H9 (cell line): ENCODE data around the gene ABCB8. TPM values are rescaled to one million over a fixed set of nuclear protein-coding genes. Genes with fewer than 3 reads are reported as not detected.

Experiments used
- DNase-seq: peaks from one replicate; pipeline ENCODE4 v3.0.0-alpha.2; 2017
- H2AFZ ChIP-seq: one replicate; pipeline ENCODE4 v1.6.1; 2013; ENCODE audit warnings: mild to moderate bottlenecking, low read length, control low read depth, moderate library complexity
- H2AK5ac ChIP-seq: 2 replicates; pipeline ENCODE4 v1.6.1; 2013; ENCODE audit warnings: low read length, control low read depth, mixed read lengths; ENCODE audit not compliant: insufficient read length
- H2BK120ac ChIP-seq: one replicate; pipeline ENCODE4 v1.6.1; 2013; ENCODE audit warnings: low read depth, mild to moderate bottlenecking, low read length, control low read depth, inconsistent platforms; ENCODE audit not compliant: poor library complexity, severe bottlenecking
- H2BK12ac ChIP-seq: 2 replicates; pipeline ENCODE4 v1.6.1; 2013; ENCODE audit warnings: low read length, control low read depth, mixed read lengths, low read depth; ENCODE audit not compliant: insufficient read length
- H2BK15ac ChIP-seq: 2 replicates; pipeline ENCODE4 v1.6.1; 2013; ENCODE audit warnings: low read depth, low read length, control low read depth
- H2BK20ac ChIP-seq: one replicate; pipeline ENCODE4 v1.6.1; 2013; ENCODE audit warnings: low read depth, mild to moderate bottlenecking, low read length, control low read depth, inconsistent platforms; ENCODE audit not compliant: poor library complexity, severe bottlenecking
- H2BK5ac ChIP-seq: 2 replicates; pipeline ENCODE4 v1.6.1; 2013; ENCODE audit warnings: low read length, control low read depth, mixed read lengths; ENCODE audit not compliant: insufficient read length
- H3K14ac ChIP-seq: 2 replicates; pipeline ENCODE4 v1.6.1; 2013; ENCODE audit warnings: low read length, control low read depth; ENCODE audit not compliant: insufficient read depth
- H3K18ac ChIP-seq: 2 replicates; pipeline ENCODE4 v1.6.1; 2013; ENCODE audit warnings: low read depth, mild to moderate bottlenecking, mixed read lengths, low read length, control low read depth; ENCODE audit not compliant: insufficient read length
- H3K23ac ChIP-seq: 2 replicates; pipeline ENCODE4 v1.6.1; 2013; ENCODE audit warnings: low read length, control low read depth, mixed read lengths, low read depth; ENCODE audit not compliant: insufficient read length
- H3K23me2 ChIP-seq: 2 replicates; pipeline ENCODE4 v1.6.1; 2013; ENCODE audit warnings: low read depth, mild to moderate bottlenecking, mixed read lengths, low read length, control low read depth; ENCODE audit not compliant: insufficient read length, poor library complexity, severe bottlenecking
- H3K27ac ChIP-seq: 2 replicates; pipeline ENCODE4 v1.5.1; 2013; ENCODE audit warnings: low read length, control low read depth, mixed read lengths, low read depth; ENCODE audit not compliant: insufficient read length
- H3K27me3 ChIP-seq: 2 replicates; pipeline ENCODE4 v1.6.1; 2013; ENCODE audit warnings: low read length, control low read depth, inconsistent platforms; ENCODE audit not compliant: insufficient read depth
- H3K4ac ChIP-seq: 2 replicates; pipeline ENCODE4 v1.6.1; 2013; ENCODE audit warnings: low read depth, mild to moderate bottlenecking, control low read depth, inconsistent platforms, low read length, moderate library complexity
- H3K4me1 ChIP-seq: 2 replicates; pipeline ENCODE4 v1.6.1; 2013; ENCODE audit warnings: low read length, control low read depth, inconsistent platforms; ENCODE audit not compliant: insufficient read depth
- H3K4me2 ChIP-seq: 2 replicates; pipeline ENCODE4 v1.6.1; 2013; ENCODE audit warnings: low read length, control low read depth, mixed read lengths; ENCODE audit not compliant: insufficient read length, insufficient read depth
- H3K56ac ChIP-seq: 2 replicates; pipeline ENCODE4 v1.6.1; 2013; ENCODE audit warnings: low read depth, mild to moderate bottlenecking, mixed read lengths, low read length, control low read depth; ENCODE audit not compliant: insufficient read length
- H3K79me1 ChIP-seq: 2 replicates; pipeline ENCODE4 v1.6.1; 2013; ENCODE audit warnings: low read depth, mild to moderate bottlenecking, moderate library complexity, low read length, control low read depth, inconsistent platforms; ENCODE audit not compliant: insufficient read depth, poor library complexity, severe bottlenecking
- H3K79me2 ChIP-seq: 2 replicates; pipeline ENCODE4 v1.6.1; 2013; ENCODE audit warnings: low read length, control low read depth, inconsistent platforms; ENCODE audit not compliant: insufficient read depth
- H3K9ac ChIP-seq: 2 replicates; pipeline ENCODE4 v1.6.1; 2013; ENCODE audit warnings: low read length, control low read depth, mixed read lengths; ENCODE audit not compliant: insufficient read length; ENCODE audit errors: extremely low read depth
- H3K9me3 ChIP-seq: one replicate; pipeline ENCODE4 v1.6.1; 2013; ENCODE audit warnings: low read depth, low read length, inconsistent platforms; ENCODE audit not compliant: control insufficient read depth
- H3T11ph ChIP-seq: one replicate; pipeline ENCODE4 v1.6.1; 2013; ENCODE audit warnings: mild to moderate bottlenecking, low read length, control low read depth, inconsistent platforms
- H4K20me1 ChIP-seq: one replicate; pipeline ENCODE4 v1.6.1; 2013; ENCODE audit not compliant: control insufficient read depth, insufficient read length, insufficient read depth
- H4K5ac ChIP-seq: 2 replicates; pipeline ENCODE4 v1.6.1; 2013; ENCODE audit warnings: low read depth, mild to moderate bottlenecking, mixed read lengths, low read length, control low read depth; ENCODE audit not compliant: insufficient read length
- H4K8ac ChIP-seq: replicated peaks from 2 replicates; pipeline ENCODE4 v1.6.1; 2013; ENCODE audit warnings: low read length, control low read depth, mixed read lengths, low read depth; ENCODE audit not compliant: insufficient read length
- H4K91ac ChIP-seq: 2 replicates; pipeline ENCODE4 v1.6.1; 2013; ENCODE audit warnings: low read depth, mild to moderate bottlenecking, moderate library complexity, mixed read lengths, low read length, control low read depth; ENCODE audit not compliant: insufficient read length
- H3K27ac Mint-ChIP-seq, 3 experiments: 2 replicates in 2 of 3; 3 replicates in 1 of 3; pipeline ENCODE4 v1.8.0; 2020 to 2021; ENCODE audit warnings: mixed read lengths in 3 of 3, mild to moderate bottlenecking in 1 of 3, moderate library complexity in 1 of 3
- H3K27me3 Mint-ChIP-seq: 2 replicates; pipeline ENCODE4 v1.8.0; 2021; ENCODE audit warnings: low read depth, mild to moderate bottlenecking, moderate library complexity, mixed read lengths
- H3K36me3 Mint-ChIP-seq, 3 experiments: 2 replicates in 2 of 3; 3 replicates in 1 of 3; pipeline ENCODE4 v1.8.0; 2020 to 2021; ENCODE audit warnings: low read depth in 3 of 3, mixed read lengths in 3 of 3; ENCODE audit not compliant: insufficient read depth in 1 of 3
- H3K4me1 Mint-ChIP-seq, 2 experiments: 2 replicates each; pipeline ENCODE4 v1.8.0; 2020; ENCODE audit warnings: mixed read lengths in 2 of 2
- H3K4me3 Mint-ChIP-seq, 2 experiments: 2 replicates in 1 of 2; 3 replicates in 1 of 2; pipeline ENCODE4 v1.8.0; 2020 to 2021; ENCODE audit warnings: mild to moderate bottlenecking in 2 of 2, mixed read lengths in 2 of 2, moderate library complexity in 1 of 2
- H3K9me3 Mint-ChIP-seq, 2 experiments: 2 replicates in 1 of 2; 3 replicates in 1 of 2; pipeline ENCODE4 v1.8.0; 2020; ENCODE audit warnings: mild to moderate bottlenecking in 2 of 2, mixed read lengths in 2 of 2, moderate library complexity in 1 of 2
- CTCF ChIP-seq: fragments of 200-600 bp; sonication (generic); conservative IDR thresholded peaks from 3 replicates; pipeline ENCODE4 v1.8.0; 2021; ENCODE audit warnings: antibody characterized with exemption, mild to moderate bottlenecking
- WGBS: extraction: QIAGEN DNeasy Blood & Tissue Kit; methylation state at CpG from one replicate; pipeline ENCODE4 v1.1.7; 2013; ENCODE audit warnings: missing lambda C conversion rate, low lambda C conversion rate, mixed read lengths; ENCODE audit not compliant: insufficient read length; ENCODE audit errors: extremely low coverage; 5-methylcytosine and 5-hydroxymethylcytosine counted together
- total RNA-seq: library from RNA; stranded (reverse); gene quantifications from 2 replicates; pipeline ENCODE4 v1.2.1, GENCODE V29; 2021

ABCB8 gene
- total RNA-seq, 1 experiment from 2014 or later, result 22.1 TPM

GRCh38 chr7:151045967-151046366, 17.7 kb downstream of the ABCB8 start:
- Histone ChIP-seq H4K5ac (no peak overlapping the region), H2BK120ac (no peak overlapping the region), H3K4me2 (no peak overlapping the region), H4K91ac (no peak overlapping the region), H2BK15ac (no peak overlapping the region), H3K27ac (no peak overlapping the region), H3K9ac (no peak overlapping the region), H3K27me3 (peaks cover 6% of the 10 kb centered on the region; the same call in 1 of the 2 replicates), H2BK12ac (no peak overlapping the region), H3K4me1 (no peaks in the 10 kb centered on the region), H3K9me3 (no peaks in the 10 kb centered on the region), H3K4ac (no peak overlapping the region), H3K79me2 (no peaks in the 10 kb centered on the region), H3T11ph (no peak overlapping the region), H3K23ac (no peak overlapping the region), H3K18ac (no peak overlapping the region), H2BK5ac (no peak overlapping the region), H2AK5ac (no peak overlapping the region), H3K23me2 (no peaks in the 10 kb centered on the region), H2AFZ (no peak overlapping the region), H3K56ac (no peak overlapping the region), H3K14ac (no peak overlapping the region; the same call in 1 of the 2 replicates), H4K20me1 (no peaks in the 10 kb centered on the region), H2BK20ac (no peak overlapping the region), H4K8ac (no peak overlapping the region), H3K79me1 (no peaks in the 10 kb centered on the region)
- Mint-ChIP-seq H3K36me3 (no peaks in the 10 kb centered on the region; a peak in 1 of 7 replicates), H3K4me1 (no peaks in the 10 kb centered on the region), H3K27ac (peak overlapping the region in 1 of 3 experiments; percentile 55; a peak in 1 of 7 replicates), H3K4me3 (no peak overlapping the region), H3K27me3 (peaks cover 38% of the 10 kb centered on the region), H3K9me3 (no peaks in the 10 kb centered on the region; a peak in 1 of 5 replicates)
- no peak for DNase-seq
- TF ChIP-seq CTCF, result no peak
- WGBS, result no CpG with 5 or more reads among the region's 9 CpGs
